ENCODE results near the gene LDLRAD3. TPM values are rescaled to one million over a fixed set of nuclear protein-coding genes. Genes with fewer than 3 reads are reported as not detected.

The LDLRAD3 gene
- total RNA-seq, 1 experiment from 2014 or later: 28.1 TPM

- ChIA-PET CTCF (no interaction called here), POLR2A (no interaction called here)
- DNase-seq (ENCODE audit: low read depth, low spot score) (no peak), ATAC-seq (no peak)
- Histone ChIP-seq H3K36me3 (ENCODE audit: control insufficient read depth, insufficient read depth, low read length) (peaks cover 2% of the 10 kb centered on the region; the same call in 1 of the 2 replicates), H3K9me3 (ENCODE audit: control insufficient read depth, insufficient read depth, low read depth, low read length) (no peaks in the 10 kb centered on the region), H3K27ac (ENCODE audit: low read length) (no peak overlapping the region), H3K27me3 (ENCODE audit: control insufficient read depth, insufficient read depth, low read length) (no peaks in the 10 kb centered on the region), H3K4me1 (ENCODE audit: control insufficient read depth, insufficient read depth, low read length) (no peaks in the 10 kb centered on the region), H3K4me3 (ENCODE audit: low read depth in 2 of 2, low read length in 2 of 2) (no peak overlapping the region)
- intact Hi-C loops (cut with micrococcal nuclease; ENCODE audit: unreplicated experiment): no loop called here
- no peak for TF ChIP-seq CTCF (IDR thresholded peaks at IDR 0.05)
- no peak for TF ChIP-seq SIN3A (IDR thresholded peaks at IDR 0.05; ENCODE audit: borderline replicate concordance, insufficient read depth, low read depth, low read length)
- TF ChIP-seq POLR2AphosphoS5 (IDR thresholded peaks at IDR 0.05; ENCODE audit: low read depth, low read length): no peak
- TF ChIP-seq TCF7L2 (IDR thresholded peaks at IDR 0.05; ENCODE audit: low read depth, low read length): no peak
- TF ChIP-seq REST (IDR thresholded peaks at IDR 0.05; ENCODE audit: insufficient read depth in 1 of 2, low read depth in 2 of 2, low read length in 1 of 2): no peak
- in situ Hi-C loops (cut with HindIII; ENCODE audit: low pct_unique_long_range_greater_than_20kb, low sequenced_read_pairs): no loop called here
- no TSS peak for BruUV-seq (replicated peaks)
These were observed 137.5 kb downstream of the LDLRAD3 start for GRCh38 chr11:36081274-36081945.

GRCh38 chr11:36086366-36086765 lies 142.5 kb downstream of the LDLRAD3 start:
- DNase-seq (ENCODE audit: low read depth, low spot score): no peak
- intact Hi-C loops (cut with micrococcal nuclease; ENCODE audit: unreplicated experiment): no loop called here
- Histone ChIP-seq H3K27me3 (ENCODE audit: control insufficient read depth, insufficient read depth, low read length) (no peaks in the 10 kb centered on the region), H3K27ac (ENCODE audit: low read length) (no peak overlapping the region), H3K4me3 (ENCODE audit: low read depth in 2 of 2, low read length in 2 of 2) (no peak overlapping the region), H3K36me3 (ENCODE audit: control insufficient read depth, insufficient read depth, low read length) (peaks cover 2% of the 10 kb centered on the region; the same call in 1 of the 2 replicates), H3K9me3 (ENCODE audit: control insufficient read depth, insufficient read depth, low read depth, low read length) (no peaks in the 10 kb centered on the region), H3K4me1 (ENCODE audit: control insufficient read depth, insufficient read depth, low read length) (no peaks in the 10 kb centered on the region)
- BruUV-seq (replicated peaks): no TSS peak
- ChIA-PET CTCF (no interaction called here), POLR2A (no interaction called here)
- in situ Hi-C loops (cut with HindIII; ENCODE audit: low pct_unique_long_range_greater_than_20kb, low sequenced_read_pairs): no loop called here
- no peak for TF ChIP-seq TCF7L2 (IDR thresholded peaks at IDR 0.05; ENCODE audit: low read depth, low read length)
- TF ChIP-seq REST (IDR thresholded peaks at IDR 0.05; ENCODE audit: insufficient read depth in 1 of 2, low read depth in 2 of 2, low read length in 1 of 2): no peak
- no peak for TF ChIP-seq CTCF (IDR thresholded peaks at IDR 0.05)
- TF ChIP-seq POLR2AphosphoS5 (IDR thresholded peaks at IDR 0.05; ENCODE audit: low read depth, low read length): no peak
- TF ChIP-seq SIN3A (IDR thresholded peaks at IDR 0.05; ENCODE audit: borderline replicate concordance, insufficient read depth, low read depth, low read length): no peak
- ATAC-seq: no peak

Data from Panc1 (cell line).